ENCODE results near the gene ENTPD1. TPM values are rescaled to one million over a fixed set of nuclear protein-coding genes. Genes with fewer than 3 reads are reported as not detected.
"Not testable (repeated sequence)": the region's sequence is repeated elsewhere in the genome, so short reads cannot be mapped to it uniquely, and the experiment has no call there.

Gene ENTPD1
- total and polyA plus RNA-seq, 10 of the 15 experiments (the other 5 are each of a cell fraction or from before 2014, with no cell fraction given): 110 to 413 (median 161) TPM

DNA sequence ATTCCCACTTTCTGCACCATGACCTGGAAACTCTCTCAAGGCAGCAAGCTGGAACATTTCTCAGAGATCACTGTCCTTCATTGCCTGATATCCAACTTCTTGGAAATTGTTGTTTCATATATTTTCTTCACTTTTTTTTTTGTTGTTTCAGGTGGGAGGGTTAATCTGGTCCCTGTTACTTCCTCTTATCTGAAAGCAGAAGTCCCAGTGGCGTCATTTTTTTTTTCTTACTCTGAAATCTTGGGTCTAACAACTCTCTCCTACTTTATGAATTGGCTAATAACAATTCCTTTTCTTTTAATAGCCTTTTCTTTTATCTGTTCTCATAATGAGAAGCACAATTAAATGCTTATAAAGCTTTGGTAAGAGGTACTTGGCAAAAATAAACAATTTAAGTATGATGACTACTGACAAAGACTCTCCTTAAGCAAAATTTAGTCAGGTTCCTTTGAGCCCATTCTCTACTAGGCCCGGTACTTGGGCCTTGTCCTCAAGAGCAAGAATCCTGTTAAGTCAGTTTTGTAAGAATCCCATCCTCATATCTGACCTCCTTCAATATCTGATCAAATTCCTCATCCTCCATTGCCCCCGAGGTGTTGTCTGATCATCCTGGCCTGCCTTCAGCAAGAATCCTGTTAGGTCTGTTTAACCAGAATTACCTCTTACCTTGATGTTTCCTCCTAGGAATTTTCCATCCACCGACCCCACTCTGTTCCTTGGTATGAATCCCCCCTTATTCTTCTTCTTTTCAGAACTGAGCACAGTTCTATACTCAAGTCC lies 140.3 kb downstream of the ENTPD1 start:
- no peaks in the 10 kb centered on the region for H3K27me3 ChIP-seq (replicated peaks in 1 of 2; ENCODE audit: control insufficient read depth in 2 of 2, insufficient read depth in 2 of 2, low read length in 1 of 2)
- ATAC-seq: no peak
- no peak overlapping the region for H3K4me3 ChIP-seq
- no peaks in the 10 kb centered on the region for H3K79me2 ChIP-seq (ENCODE audit: control insufficient read depth, insufficient read depth, low read length)
- no TSS peak for BruUV-seq (replicated peaks)
- H2AFZ ChIP-seq (ENCODE audit: control insufficient read depth, low read depth, low read length): no peak overlapping the region
- in situ Hi-C loops (cut with MboI) (no loop called here), intact Hi-C loops (cut with micrococcal nuclease; ENCODE audit: unreplicated experiment) (no loop called here)
- no peaks in the 10 kb centered on the region for H3K4me1 ChIP-seq (ENCODE audit: control insufficient read depth, insufficient read depth, low read length)
- ChIA-PET SMC1A (ENCODE audit: uncharacterized antibody, unreplicated experiment) (interaction anchor here (1.0 to 2.1 kb wide), 6 partner anchors 8 to 203 kb away, joined by 3 to 8 read pairs (median 6); partner anchors contain the start of genes CC2D2B and TCTN3), RAD21 (ENCODE audit: unreplicated experiment) (interaction anchor here (1.3 kb wide), 1 partner anchor 202 kb away, joined by 3 read pairs; no protein-coding TSS in a partner anchor), POLR2A (interaction anchor here (0.5 to 0.7 kb wide), 3 partner anchors 10 to 1005 kb away, joined by 3 read pairs; no protein-coding TSS in a partner anchor), CTCF (interaction anchor here (1.8 kb wide), 1 partner anchor 202 kb away, joined by 4 read pairs; the partner anchor contains the start of gene TCTN3)
- WGBS (ENCODE audit: insufficient coverage, insufficient replicate concordance, low lambda C conversion rate, missing lambda C conversion rate): 84% methylated on average over 4 of the region's 4 CpGs
- no peak for TF ChIP-seq USF2 (IDR thresholded peaks at IDR 0.05; ENCODE audit: borderline replicate concordance, low read depth, low read length)
- no peak for TF ChIP-seq CBX3 (IDR thresholded peaks at IDR 0.05; ENCODE audit: borderline replicate concordance, low read depth)
- TF ChIP-seq, protein P1, sequence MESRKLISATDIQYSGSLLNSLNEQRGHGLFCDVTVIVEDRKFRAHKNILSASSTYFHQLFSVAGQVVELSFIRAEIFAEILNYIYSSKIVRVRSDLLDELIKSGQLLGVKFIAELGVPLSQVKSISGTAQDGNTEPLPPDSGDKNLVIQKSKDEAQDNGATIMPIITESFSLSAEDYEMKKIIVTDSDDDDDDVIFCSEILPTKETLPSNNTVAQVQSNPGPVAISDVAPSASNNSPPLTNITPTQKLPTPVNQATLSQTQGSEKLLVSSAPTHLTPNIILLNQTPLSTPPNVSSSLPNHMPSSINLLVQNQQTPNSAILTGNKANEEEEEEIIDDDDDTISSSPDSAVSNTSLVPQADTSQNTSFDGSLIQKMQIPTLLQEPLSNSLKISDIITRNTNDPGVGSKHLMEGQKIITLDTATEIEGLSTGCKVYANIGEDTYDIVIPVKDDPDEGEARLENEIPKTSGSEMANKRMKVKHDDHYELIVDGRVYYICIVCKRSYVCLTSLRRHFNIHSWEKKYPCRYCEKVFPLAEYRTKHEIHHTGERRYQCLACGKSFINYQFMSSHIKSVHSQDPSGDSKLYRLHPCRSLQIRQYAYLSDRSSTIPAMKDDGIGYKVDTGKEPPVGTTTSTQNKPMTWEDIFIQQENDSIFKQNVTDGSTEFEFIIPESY (IDR thresholded peaks at IDR 0.05): no peak
- TF ChIP-seq POU2F2 (IDR thresholded peaks at IDR 0.05; ENCODE audit: borderline replicate concordance, low read depth, low read length): no peak
- TF ChIP-seq IKZF2 (IDR thresholded peaks at IDR 0.05): no peak
- TF ChIP-seq CTCF (IDR thresholded peaks at IDR 0.05 in 2 of 3, conservative IDR thresholded peaks at IDR 0.05 in 1 of 3; ENCODE audit: control insufficient read depth in 2 of 3, extremely low read depth in 1 of 3, insufficient read depth in 1 of 3, low read depth in 3 of 3, low read length in 3 of 3): no peak
- TF ChIP-seq NFYA (IDR thresholded peaks at IDR 0.05; ENCODE audit: borderline replicate concordance, low read depth, low read length): no peak
- TF ChIP-seq SPI1 (IDR thresholded peaks at IDR 0.05; ENCODE audit: borderline replicate concordance, insufficient read depth, low read depth, low read length): peak; percentile 14; the same call in 1 of the 2 replicates
- H3K9ac ChIP-seq (ENCODE audit: control insufficient read depth, insufficient read depth, low read length): no peak overlapping the region
- no peaks in the 10 kb centered on the region; a peak in 1 of 4 replicates for H3K36me3 ChIP-seq (ENCODE audit: control insufficient read depth in 2 of 2, insufficient read depth in 2 of 2, low read length in 1 of 2)
- no peak for FAIRE-seq
- DNase-seq (ENCODE audit: low read depth, low spot score): no peak
- no peaks in the 10 kb centered on the region for H3K9me3 ChIP-seq (replicated peaks; ENCODE audit: control insufficient read depth, insufficient read depth, low read length)
- no peak overlapping the region for H3K27ac ChIP-seq (ENCODE audit: control insufficient read depth, insufficient read depth)
- no peak overlapping the region for H3K4me2 ChIP-seq (ENCODE audit: control insufficient read depth, insufficient read depth)
- H4K20me1 ChIP-seq (ENCODE audit: control insufficient read depth, insufficient read depth): no peaks in the 10 kb centered on the region

GRCh38 chr10:95905897-95906580 lies 150.1 kb downstream of the ENTPD1 start:
- DNase-seq (ENCODE audit: low read depth, low spot score); H4K20me1 ChIP-seq (ENCODE audit: control insufficient read depth, insufficient read depth); FAIRE-seq; intact Hi-C loops (cut with micrococcal nuclease; ENCODE audit: unreplicated experiment); H3K27me3 ChIP-seq (replicated peaks in 1 of 2; ENCODE audit: control insufficient read depth in 2 of 2, insufficient read depth in 2 of 2, low read length in 1 of 2); in situ Hi-C loops (cut with MboI); BruUV-seq (replicated peaks); H3K36me3 ChIP-seq (ENCODE audit: control insufficient read depth in 2 of 2, insufficient read depth in 2 of 2, low read length in 1 of 2); H3K4me2 ChIP-seq (ENCODE audit: control insufficient read depth, insufficient read depth); ATAC-seq; H3K79me2 ChIP-seq (ENCODE audit: control insufficient read depth, insufficient read depth, low read length); H3K4me3 ChIP-seq; H3K27ac ChIP-seq (ENCODE audit: control insufficient read depth, insufficient read depth); H2AFZ ChIP-seq (ENCODE audit: control insufficient read depth, low read depth, low read length); H3K9me3 ChIP-seq (replicated peaks; ENCODE audit: control insufficient read depth, insufficient read depth, low read length); H3K9ac ChIP-seq (ENCODE audit: control insufficient read depth, insufficient read depth, low read length): not testable (repeated sequence)
- POLR2A ChIA-PET: interaction anchor here (0.7 kb wide), 1 partner anchor 11 kb away, joined by 7 read pairs; no protein-coding TSS in a partner anchor
- peaks cover 11% of the 10 kb centered on the region for H3K4me1 ChIP-seq (ENCODE audit: control insufficient read depth, insufficient read depth, low read length)
- WGBS (ENCODE audit: insufficient coverage, insufficient replicate concordance, low lambda C conversion rate, missing lambda C conversion rate): 98% methylated on average over 12 of the region's 12 CpGs
- SMC1A ChIA-PET (ENCODE audit: uncharacterized antibody, unreplicated experiment): interaction anchor here (0.9 to 2.1 kb wide), 3 partner anchors 10 to 212 kb away, joined by 3 to 12 read pairs (median 4); partner anchors contain the start of gene TCTN3
- RAD21 ChIA-PET (ENCODE audit: unreplicated experiment): interaction anchor here (2.1 kb wide), 1 partner anchor 83 kb away, joined by 6 read pairs; no protein-coding TSS in a partner anchor
- CTCF ChIA-PET: interaction anchor here (1.3 to 1.6 kb wide), 3 partner anchors 112 to 214 kb away, joined by 4 to 7 read pairs (median 5); partner anchors contain the start of gene TCTN3
